HEK293 (cell line): ENCODE measurements around the gene FUOM.

Source experiments
- CTCF ChIA-PET: fragments of 350-600 bp; formaldehyde crosslinking; extraction: SDS; loops from one replicate; lab custom pipeline; 2021; ENCODE audit warnings: antibody characterized with exemption; lab: Yijun Ruan, JAX
- POLR2A ChIA-PET: fragments of 300-600 bp; formaldehyde crosslinking; extraction: SDS; loops from one replicate; lab custom pipeline; 2020; ENCODE audit warnings: antibody characterized with exemption, inconsistent platforms; lab: Yijun Ruan, JAX
- H3K27ac ChIP-seq: fragments of 200-500 bp; sonication (Bioruptor generic); 2 replicates; pipeline ENCODE4 v1.5.1; 2014; ENCODE audit warnings: low read depth, low read length, control low read depth, inconsistent platforms; ENCODE audit errors: extremely low read depth
- H3K36me3 ChIP-seq, 2 experiments: fragments of 200-500 bp in 1 of 2; sonication (Bioruptor generic) in 1 of 2; 1 replicate in 1 of 2; 2 replicates in 1 of 2; pipeline ENCODE4 v1.5.1; 2014 to 2017; ENCODE audit warnings: inconsistent platforms in 2 of 2, low read length in 2 of 2; ENCODE audit not compliant: control insufficient read depth in 2 of 2, insufficient read depth in 1 of 2
- H3K4me1 ChIP-seq: fragments of 200-500 bp; sonication (Bioruptor generic); 2 replicates; pipeline ENCODE4 v1.5.1; 2014; ENCODE audit warnings: mild to moderate bottlenecking, low read length, inconsistent platforms; ENCODE audit not compliant: control insufficient read depth, insufficient read depth
- H3K4me3 ChIP-seq: 2 replicates; pipeline ENCODE4 v1.5.1; 2011; ENCODE audit warnings: low read depth, mild to moderate bottlenecking, control low read depth, low read length, moderate library complexity
- H3K9me3 ChIP-seq: fragments of 200-500 bp; sonication (Bioruptor generic); 2 replicates; pipeline ENCODE4 v1.5.1; 2014; ENCODE audit warnings: low read depth, low read length, inconsistent platforms; ENCODE audit not compliant: control insufficient read depth, insufficient read depth
- IKZF3 ChIP-seq: fragments of 450-650 bp; IDR thresholded peaks from 2 replicates; pipeline ENCODE4 v1.5.0; 2018; ENCODE audit warnings: missing biosample characterization, mild to moderate bottlenecking, missing genetic modification characterization, moderate library complexity
- KLF16 ChIP-seq: fragments of 450-650 bp; formaldehyde crosslinking; IDR thresholded peaks from 2 replicates; pipeline ENCODE4 v1.5.1; 2017; ENCODE audit warnings: missing biosample characterization, missing genetic modification characterization
- SP3 ChIP-seq: fragments of 450-650 bp; formaldehyde crosslinking; IDR thresholded peaks from 2 replicates; pipeline ENCODE4 v1.5.1; 2016; ENCODE audit warnings: missing biosample characterization, missing genetic modification characterization
- ZEB2 ChIP-seq: fragments of 450-650 bp; formaldehyde crosslinking; IDR thresholded peaks from 2 replicates; pipeline ENCODE4 v1.5.1; 2016; ENCODE audit warnings: missing biosample characterization, missing genetic modification characterization
- ZFHX2 ChIP-seq: fragments of 450-650 bp; formaldehyde crosslinking; conservative IDR thresholded peaks from 2 replicates; pipeline ENCODE4 v1.5.1; 2016; ENCODE audit warnings: missing biosample characterization, missing genetic modification characterization
- ZNF175 ChIP-seq: fragments of 450-650 bp; formaldehyde crosslinking; IDR thresholded peaks from 2 replicates; pipeline ENCODE4 v1.5.1; 2016; ENCODE audit warnings: missing biosample characterization, missing genetic modification characterization
- ZNF302 ChIP-seq: fragments of 450-650 bp; formaldehyde crosslinking; IDR thresholded peaks from 2 replicates; pipeline ENCODE4 v1.5.1; 2016; ENCODE audit warnings: missing biosample characterization, missing genetic modification characterization, low read depth
- ZNF398 ChIP-seq: fragments of 450-650 bp; formaldehyde crosslinking; IDR thresholded peaks from 2 replicates; pipeline ENCODE4 v1.5.1; 2017; ENCODE audit warnings: missing biosample characterization, missing genetic modification characterization
- ZNF404 ChIP-seq: fragments of 450-650 bp; formaldehyde crosslinking; IDR thresholded peaks from 2 replicates; pipeline ENCODE4 v1.5.1; 2017; ENCODE audit warnings: missing biosample characterization, missing genetic modification characterization
- ZNF600 ChIP-seq: fragments of 450-650 bp; formaldehyde crosslinking; IDR thresholded peaks from 2 replicates; pipeline ENCODE4 v1.5.1; 2016; ENCODE audit warnings: missing biosample characterization, missing genetic modification characterization
- ZNF792 ChIP-seq: fragments of 450-650 bp; formaldehyde crosslinking; IDR thresholded peaks from 2 replicates; pipeline ENCODE4 v1.5.1; 2016; ENCODE audit warnings: missing biosample characterization, missing genetic modification characterization
- ZNF843 ChIP-seq: fragments of 450-650 bp; formaldehyde crosslinking; IDR thresholded peaks from 2 replicates; pipeline ENCODE4 v1.5.1; 2016; ENCODE audit warnings: missing biosample characterization, missing genetic modification characterization
- TF ChIP-seq, protein P1 (sequence below): fragments of 450-650 bp; formaldehyde crosslinking; IDR thresholded peaks from 2 replicates; pipeline ENCODE4 v1.5.1; 2016; ENCODE audit warnings: missing biosample characterization, missing genetic modification characterization
- TF ChIP-seq, protein P2 (sequence below): fragments of 450-650 bp; formaldehyde crosslinking; IDR thresholded peaks from 2 replicates; pipeline ENCODE4 v1.5.1; 2017; ENCODE audit warnings: missing biosample characterization, missing genetic modification characterization
- TF ChIP-seq, protein P3 (sequence below): fragments of 450-650 bp; formaldehyde crosslinking; IDR thresholded peaks from 2 replicates; pipeline ENCODE4 v1.5.1; 2016; ENCODE audit warnings: missing biosample characterization, missing genetic modification characterization

Gene FUOM

DNA sequence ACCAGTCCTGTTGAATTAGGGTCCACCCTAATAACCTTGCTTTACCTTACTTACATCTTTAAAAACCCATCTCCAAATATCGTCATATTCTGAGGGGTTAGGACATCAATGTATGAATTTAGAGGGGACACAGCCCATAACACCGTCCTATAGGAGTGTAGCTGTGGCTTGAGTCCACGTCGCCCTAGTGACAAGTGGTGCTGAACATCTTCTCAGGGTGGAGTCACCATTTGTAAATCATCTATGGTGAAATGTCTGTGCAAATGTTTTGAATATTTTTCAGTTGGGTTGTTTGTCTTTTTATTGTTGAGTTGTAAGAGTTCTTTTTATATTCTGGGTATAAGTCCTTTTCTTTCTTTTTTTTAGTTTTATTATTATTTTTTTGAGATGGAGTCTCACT, 15.8 kb downstream of the FUOM start (continued):
- TF ChIP-seq ZNF843 (tag by site-specific recombination) (no peak), ZNF404 (no peak), SP3 (tag by site-specific recombination) (no peak), ZNF600 (tag by site-specific recombination) (no peak)
- TF ChIP-seq, protein P1, sequence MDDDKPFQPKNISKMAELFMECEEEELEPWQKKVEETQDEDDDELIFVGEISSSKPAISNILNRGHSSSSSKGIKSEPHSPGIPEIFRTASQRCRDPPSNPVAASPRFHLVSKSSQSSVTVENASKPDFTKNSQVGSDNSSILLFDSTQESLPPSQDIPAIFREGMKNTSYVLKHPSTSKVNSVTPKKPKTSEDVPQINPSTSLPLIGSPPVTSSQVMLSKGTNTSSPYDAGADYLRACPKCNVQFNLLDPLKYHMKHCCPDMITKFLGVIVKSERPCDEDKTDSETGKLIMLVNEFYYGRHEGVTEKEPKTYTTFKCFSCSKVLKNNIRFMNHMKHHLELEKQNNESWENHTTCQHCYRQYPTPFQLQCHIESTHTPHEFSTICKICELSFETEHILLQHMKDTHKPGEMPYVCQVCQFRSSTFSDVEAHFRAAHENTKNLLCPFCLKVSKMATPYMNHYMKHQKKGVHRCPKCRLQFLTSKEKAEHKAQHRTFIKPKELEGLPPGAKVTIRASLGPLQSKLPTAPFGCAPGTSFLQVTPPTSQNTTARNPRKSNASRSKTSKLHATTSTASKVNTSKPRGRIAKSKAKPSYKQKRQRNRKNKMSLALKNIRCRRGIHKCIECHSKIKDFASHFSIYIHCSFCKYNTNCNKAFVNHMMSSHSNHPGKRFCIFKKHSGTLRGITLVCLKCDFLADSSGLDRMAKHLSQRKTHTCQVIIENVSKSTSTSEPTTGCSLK, result no peak
- TF ChIP-seq, protein P2, sequence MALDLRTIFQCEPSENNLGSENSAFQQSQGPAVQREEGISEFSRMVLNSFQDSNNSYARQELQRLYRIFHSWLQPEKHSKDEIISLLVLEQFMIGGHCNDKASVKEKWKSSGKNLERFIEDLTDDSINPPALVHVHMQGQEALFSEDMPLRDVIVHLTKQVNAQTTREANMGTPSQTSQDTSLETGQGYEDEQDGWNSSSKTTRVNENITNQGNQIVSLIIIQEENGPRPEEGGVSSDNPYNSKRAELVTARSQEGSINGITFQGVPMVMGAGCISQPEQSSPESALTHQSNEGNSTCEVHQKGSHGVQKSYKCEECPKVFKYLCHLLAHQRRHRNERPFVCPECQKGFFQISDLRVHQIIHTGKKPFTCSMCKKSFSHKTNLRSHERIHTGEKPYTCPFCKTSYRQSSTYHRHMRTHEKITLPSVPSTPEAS, result no peak

DNA sequence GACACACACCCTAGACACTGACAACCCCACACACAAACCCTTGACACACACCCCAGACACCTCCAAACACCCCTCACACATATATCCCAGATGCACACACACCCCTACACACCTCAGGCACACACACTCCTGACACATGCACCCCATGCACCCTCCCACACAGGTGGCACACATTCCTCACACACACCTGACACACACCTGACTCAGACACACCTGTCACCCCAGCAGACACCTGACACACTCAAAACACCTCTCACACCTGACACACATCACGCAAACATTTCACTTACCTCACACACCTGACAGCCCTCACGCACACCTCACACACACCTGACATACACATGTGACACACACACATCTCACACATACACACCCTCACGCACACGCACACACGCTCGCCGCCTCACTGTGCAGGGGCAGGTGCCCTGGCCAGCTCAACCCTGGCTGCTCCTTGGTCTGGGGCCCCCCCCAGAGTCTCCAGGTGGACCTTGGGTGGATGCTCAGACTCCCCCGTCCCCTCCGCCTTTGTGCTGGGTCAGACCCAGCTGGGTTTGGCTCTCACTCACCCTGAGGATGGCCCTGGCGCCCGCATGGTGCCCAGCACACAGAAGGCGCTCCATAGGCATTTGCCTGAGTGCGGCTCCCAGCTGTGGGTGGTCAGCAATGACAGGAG, 18.0 kb downstream of the FUOM start:
- TF ChIP-seq, protein P3, sequence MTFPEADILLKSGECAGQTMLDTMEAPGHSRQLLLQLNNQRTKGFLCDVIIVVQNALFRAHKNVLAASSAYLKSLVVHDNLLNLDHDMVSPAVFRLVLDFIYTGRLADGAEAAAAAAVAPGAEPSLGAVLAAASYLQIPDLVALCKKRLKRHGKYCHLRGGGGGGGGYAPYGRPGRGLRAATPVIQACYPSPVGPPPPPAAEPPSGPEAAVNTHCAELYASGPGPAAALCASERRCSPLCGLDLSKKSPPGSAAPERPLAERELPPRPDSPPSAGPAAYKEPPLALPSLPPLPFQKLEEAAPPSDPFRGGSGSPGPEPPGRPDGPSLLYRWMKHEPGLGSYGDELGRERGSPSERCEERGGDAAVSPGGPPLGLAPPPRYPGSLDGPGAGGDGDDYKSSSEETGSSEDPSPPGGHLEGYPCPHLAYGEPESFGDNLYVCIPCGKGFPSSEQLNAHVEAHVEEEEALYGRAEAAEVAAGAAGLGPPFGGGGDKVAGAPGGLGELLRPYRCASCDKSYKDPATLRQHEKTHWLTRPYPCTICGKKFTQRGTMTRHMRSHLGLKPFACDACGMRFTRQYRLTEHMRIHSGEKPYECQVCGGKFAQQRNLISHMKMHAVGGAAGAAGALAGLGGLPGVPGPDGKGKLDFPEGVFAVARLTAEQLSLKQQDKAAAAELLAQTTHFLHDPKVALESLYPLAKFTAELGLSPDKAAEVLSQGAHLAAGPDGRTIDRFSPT, result no peak
- TF ChIP-seq ZNF175 (tag by site-specific recombination), result no peak
- no peak for TF ChIP-seq ZNF302 (tag by site-specific recombination)
- TF ChIP-seq ZNF792 (tag by site-specific recombination), result no peak
- TF ChIP-seq ZNF398, result no peak
- no peak for TF ChIP-seq KLF16
- peak; percentile 21; the same call in 1 of the 2 replicates for TF ChIP-seq ZFHX2 (tag by site-specific recombination)
- TF ChIP-seq IKZF3 (tag by site-specific recombination), result no peak
- TF ChIP-seq ZEB2, result peak; percentile 98
- H3K36me3 ChIP-seq, result no peaks in the 10 kb centered on the region
- H3K27ac ChIP-seq, result no peak overlapping the region
- peaks cover 2% of the 10 kb centered on the region; the same call in 1 of the 2 replicates for H3K4me1 ChIP-seq
- H3K4me3 ChIP-seq, result no peak overlapping the region
- no peaks in the 10 kb centered on the region for H3K9me3 ChIP-seq
- ChIA-PET POLR2A (no interaction called here), CTCF (interaction anchor here (0.6 kb wide), 1 partner anchor 11 kb away, joined by 3 read pairs; no protein-coding TSS in a partner anchor)
